BE2C (cell line): ENCODE results near the gene ZBTB47.

ENCODE experiments used
- DNase-seq: peaks from one replicate; pipeline ENCODE4 v3.0.0-alpha.2; 2020
- H3K27me3 ChIP-seq: fragments of 250-450 bp; sonication (Bioruptor Pico); 2 replicates; pipeline ENCODE4 v1.5.1; 2020; ENCODE audit warnings: mild to moderate bottlenecking
- H3K36me3 ChIP-seq: fragments of 250-450 bp; sonication (Bioruptor Pico); 2 replicates; pipeline ENCODE4 v1.5.1; 2020; ENCODE audit warnings: mild to moderate bottlenecking
- H3K4me1 ChIP-seq: fragments of 250-450 bp; sonication (Bioruptor Pico); 2 replicates; pipeline ENCODE4 v1.5.1; 2020
- H3K4me3 ChIP-seq: 2 replicates; pipeline ENCODE4 v1.5.1; 2011; ENCODE audit warnings: low read depth, low read length
- H3K9me3 ChIP-seq: fragments of 250-450 bp; sonication (Bioruptor Pico); 2 replicates; pipeline ENCODE4 v1.5.1; 2020
- CTCF ChIP-seq: IDR thresholded peaks from 2 replicates; pipeline ENCODE4 v1.5.1; 2012; ENCODE audit warnings: mild to moderate bottlenecking, low read depth, low read length

The ZBTB47 gene

GRCh38 chr3:42694366-42694765 lies 40.9 kb downstream of the ZBTB47 start:
- Histone ChIP-seq H3K27me3 (no peaks in the 10 kb centered on the region), H3K4me3 (no peak overlapping the region), H3K9me3 (no peaks in the 10 kb centered on the region), H3K4me1 (no peaks in the 10 kb centered on the region), H3K36me3 (no peaks in the 10 kb centered on the region)
- DNase-seq, result no peak
- TF ChIP-seq CTCF, result no peak

GRCh38 chr3:42696356-42697288 lies 43.1 kb downstream of the ZBTB47 start:
- H3K36me3 ChIP-seq, result no peaks in the 10 kb centered on the region
- H3K9me3 ChIP-seq, result no peaks in the 10 kb centered on the region
- no peak overlapping the region for H3K4me3 ChIP-seq
- no peak for DNase-seq
- H3K27me3 ChIP-seq, result no peaks in the 10 kb centered on the region
- no peaks in the 10 kb centered on the region for H3K4me1 ChIP-seq
- no peak for TF ChIP-seq CTCF

- DNase-seq, result no peak
- no peak for TF ChIP-seq CTCF
- no peaks in the 10 kb centered on the region for H3K36me3 ChIP-seq
- no peaks in the 10 kb centered on the region for H3K9me3 ChIP-seq
- H3K27me3 ChIP-seq, result no peaks in the 10 kb centered on the region
- H3K4me3 ChIP-seq, result no peak overlapping the region
- no peaks in the 10 kb centered on the region for H3K4me1 ChIP-seq
Observed at GRCh38 chr3:42697289-42698051, 44.0 kb downstream of the ZBTB47 start.

- Histone ChIP-seq H3K36me3 (no peaks in the 10 kb centered on the region), H3K4me3 (no peak overlapping the region), H3K9me3 (no peaks in the 10 kb centered on the region), H3K27me3 (no peaks in the 10 kb centered on the region), H3K4me1 (no peaks in the 10 kb centered on the region)
- DNase-seq, result no peak
- TF ChIP-seq CTCF, result no peak
Observed at GRCh38 chr3:42698216-42698910, 44.9 kb downstream of the ZBTB47 start.

GRCh38 chr3:42698911-42699230 lies 45.4 kb downstream of the ZBTB47 start:
- Histone ChIP-seq H3K4me1 (no peaks in the 10 kb centered on the region), H3K36me3 (no peaks in the 10 kb centered on the region), H3K9me3 (no peaks in the 10 kb centered on the region), H3K27me3 (no peaks in the 10 kb centered on the region), H3K4me3 (no peak overlapping the region)
- DNase-seq, result no peak
- TF ChIP-seq CTCF, result no peak
